Fibroblast of mammary gland (primary cell): ENCODE measurements around the gene ZNF22.

ENCODE experiments used
- DNase-seq: peaks from one replicate; pipeline ENCODE4 v3.0.0-alpha.2; 2010; ENCODE audit warnings: low read depth
- H3K4me3 ChIP-seq: 2 replicates; pipeline ENCODE4 v1.5.1; 2011; ENCODE audit warnings: low read depth, mild to moderate bottlenecking, low read length, moderate library complexity; ENCODE audit not compliant: control insufficient read depth
- TF ChIP-seq, protein P1 (sequence below): conservative IDR thresholded peaks from 2 replicates; pipeline ENCODE4 v1.5.1; 2011; ENCODE audit warnings: low read depth, low read length, inconsistent platforms; ENCODE audit not compliant: control insufficient read depth, insufficient read depth

The ZNF22 gene

DNA sequence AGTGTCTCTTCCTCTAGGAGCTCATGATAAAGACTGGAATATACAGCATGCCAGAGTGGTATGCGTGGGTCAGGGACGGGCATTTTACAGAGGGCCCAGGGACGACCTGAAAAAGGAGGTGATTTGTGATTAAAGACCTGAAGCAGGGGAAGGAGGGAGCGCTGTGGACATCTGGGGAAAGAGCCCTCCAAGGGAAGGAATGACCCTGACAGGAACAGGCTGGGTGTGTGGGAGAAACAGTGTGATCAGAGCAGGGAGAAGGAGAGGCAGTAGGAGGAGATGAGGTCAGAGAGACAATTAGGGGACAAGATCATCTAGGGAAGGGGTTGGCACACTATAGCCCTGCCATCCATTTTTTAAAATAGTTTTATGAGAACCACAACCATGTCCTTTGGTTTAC, 44.5 kb upstream of the ZNF22 start:
- DNase-seq: no peak
- no peak overlapping the region for H3K4me3 ChIP-seq
- TF ChIP-seq, protein P1, sequence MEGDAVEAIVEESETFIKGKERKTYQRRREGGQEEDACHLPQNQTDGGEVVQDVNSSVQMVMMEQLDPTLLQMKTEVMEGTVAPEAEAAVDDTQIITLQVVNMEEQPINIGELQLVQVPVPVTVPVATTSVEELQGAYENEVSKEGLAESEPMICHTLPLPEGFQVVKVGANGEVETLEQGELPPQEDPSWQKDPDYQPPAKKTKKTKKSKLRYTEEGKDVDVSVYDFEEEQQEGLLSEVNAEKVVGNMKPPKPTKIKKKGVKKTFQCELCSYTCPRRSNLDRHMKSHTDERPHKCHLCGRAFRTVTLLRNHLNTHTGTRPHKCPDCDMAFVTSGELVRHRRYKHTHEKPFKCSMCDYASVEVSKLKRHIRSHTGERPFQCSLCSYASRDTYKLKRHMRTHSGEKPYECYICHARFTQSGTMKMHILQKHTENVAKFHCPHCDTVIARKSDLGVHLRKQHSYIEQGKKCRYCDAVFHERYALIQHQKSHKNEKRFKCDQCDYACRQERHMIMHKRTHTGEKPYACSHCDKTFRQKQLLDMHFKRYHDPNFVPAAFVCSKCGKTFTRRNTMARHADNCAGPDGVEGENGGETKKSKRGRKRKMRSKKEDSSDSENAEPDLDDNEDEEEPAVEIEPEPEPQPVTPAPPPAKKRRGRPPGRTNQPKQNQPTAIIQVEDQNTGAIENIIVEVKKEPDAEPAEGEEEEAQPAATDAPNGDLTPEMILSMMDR: no peak

DNA sequence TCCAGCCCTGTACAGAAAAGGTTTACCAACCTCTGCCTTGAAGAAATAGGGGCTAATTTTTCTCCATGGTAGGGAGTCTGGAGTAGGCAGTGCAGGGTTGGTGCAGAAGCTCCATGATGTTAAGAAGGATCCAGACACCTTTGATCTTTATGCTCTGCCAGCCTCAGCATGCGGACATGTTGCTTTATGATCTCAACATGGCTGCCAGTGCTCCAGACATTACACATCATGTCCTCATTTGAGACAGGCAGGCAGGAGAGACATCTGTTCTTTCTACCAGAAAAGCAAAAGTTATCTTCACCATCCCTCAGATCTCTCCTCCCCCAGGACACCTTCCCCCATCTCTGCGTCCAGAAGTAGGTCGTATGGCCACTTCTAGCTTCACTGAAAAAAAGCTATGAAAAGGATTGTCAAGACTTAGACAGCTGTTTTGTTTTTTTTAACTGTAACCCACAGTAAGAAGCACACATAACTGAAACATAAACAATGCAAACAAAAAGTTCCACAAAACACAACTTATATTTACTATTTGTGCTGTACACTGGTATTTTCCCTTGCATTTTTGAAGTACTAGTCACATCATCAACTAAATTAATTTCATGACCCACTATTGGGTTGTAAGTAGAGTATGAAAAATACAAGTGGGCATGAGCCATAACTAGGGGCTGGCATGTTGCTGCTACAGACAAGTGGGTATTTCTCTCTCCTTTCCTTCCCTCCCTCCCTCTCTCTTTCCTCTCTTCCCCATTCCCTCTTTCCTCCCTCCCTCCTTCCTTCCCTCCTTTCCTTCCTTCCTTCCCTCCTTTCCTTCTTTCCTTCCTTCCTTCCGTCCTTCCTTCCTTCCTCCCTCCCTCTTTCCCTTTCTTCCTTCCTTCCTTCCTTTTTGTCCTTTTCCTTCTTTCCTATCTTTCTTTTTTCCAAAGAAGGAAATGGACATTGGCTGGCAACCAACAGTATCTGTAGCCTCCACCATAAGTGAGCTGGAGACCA, 43.7 kb upstream of the ZNF22 start:
- DNase-seq: no peak
- H3K4me3 ChIP-seq: no peak overlapping the region
- TF ChIP-seq, protein P1: no peak

DNA sequence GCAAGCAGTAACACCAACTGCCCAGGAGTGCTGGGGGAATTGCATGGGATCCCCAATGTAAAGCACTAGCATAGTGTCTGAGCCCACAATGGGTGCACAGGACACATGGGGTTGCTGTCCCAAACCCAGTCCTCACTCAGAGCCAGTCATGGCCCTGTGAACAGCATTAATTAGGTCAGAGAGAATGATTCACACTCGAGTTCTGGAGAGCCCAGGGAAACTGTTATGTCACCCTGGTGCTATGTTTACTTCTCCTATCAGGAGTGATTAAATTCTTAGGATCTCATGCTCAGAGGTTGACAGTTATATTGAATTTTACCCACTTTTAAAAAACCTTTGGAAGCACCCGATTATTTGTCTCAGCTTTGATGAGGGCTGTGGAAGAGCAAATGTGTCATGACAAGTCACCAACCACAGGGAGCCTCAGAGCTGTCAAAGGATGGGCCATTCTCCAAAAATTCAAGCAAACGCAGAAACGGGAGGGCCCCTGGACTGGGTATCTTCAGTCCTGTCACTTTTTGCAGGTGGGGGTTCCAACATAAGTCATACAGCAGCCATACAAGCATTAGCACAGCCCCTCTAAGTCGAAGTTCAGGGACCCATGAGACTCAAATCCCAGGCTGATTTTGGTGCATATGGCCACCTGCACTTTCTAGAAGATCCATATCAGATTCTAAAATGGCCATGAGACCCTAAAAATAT, 42.4 kb upstream of the ZNF22 start:
- TF ChIP-seq, protein P1: no peak
- peak overlapping the region; percentile 64 for H3K4me3 ChIP-seq
- DNase-seq: peak; percentile 64

DNA sequence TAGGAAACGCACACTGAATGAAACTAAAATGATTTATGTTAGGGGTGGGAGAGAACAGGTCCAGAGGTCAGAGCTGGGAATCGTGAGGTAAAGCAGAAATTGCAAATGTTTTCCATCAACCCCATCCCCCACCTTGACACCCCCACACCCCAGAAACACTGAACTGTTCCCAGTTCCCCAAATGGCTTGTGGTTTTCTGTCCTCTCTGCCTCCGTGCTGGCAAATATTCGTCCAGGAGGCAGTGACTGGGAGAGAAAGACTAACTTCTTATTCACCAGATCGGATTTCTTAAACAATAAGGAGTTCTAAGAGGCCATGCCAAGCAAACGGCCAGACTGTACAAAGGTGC, 41.9 kb upstream of the ZNF22 start:
- no peak for DNase-seq
- H3K4me3 ChIP-seq: peak overlapping the region; percentile 64
- TF ChIP-seq, protein P1: no peak

DNA sequence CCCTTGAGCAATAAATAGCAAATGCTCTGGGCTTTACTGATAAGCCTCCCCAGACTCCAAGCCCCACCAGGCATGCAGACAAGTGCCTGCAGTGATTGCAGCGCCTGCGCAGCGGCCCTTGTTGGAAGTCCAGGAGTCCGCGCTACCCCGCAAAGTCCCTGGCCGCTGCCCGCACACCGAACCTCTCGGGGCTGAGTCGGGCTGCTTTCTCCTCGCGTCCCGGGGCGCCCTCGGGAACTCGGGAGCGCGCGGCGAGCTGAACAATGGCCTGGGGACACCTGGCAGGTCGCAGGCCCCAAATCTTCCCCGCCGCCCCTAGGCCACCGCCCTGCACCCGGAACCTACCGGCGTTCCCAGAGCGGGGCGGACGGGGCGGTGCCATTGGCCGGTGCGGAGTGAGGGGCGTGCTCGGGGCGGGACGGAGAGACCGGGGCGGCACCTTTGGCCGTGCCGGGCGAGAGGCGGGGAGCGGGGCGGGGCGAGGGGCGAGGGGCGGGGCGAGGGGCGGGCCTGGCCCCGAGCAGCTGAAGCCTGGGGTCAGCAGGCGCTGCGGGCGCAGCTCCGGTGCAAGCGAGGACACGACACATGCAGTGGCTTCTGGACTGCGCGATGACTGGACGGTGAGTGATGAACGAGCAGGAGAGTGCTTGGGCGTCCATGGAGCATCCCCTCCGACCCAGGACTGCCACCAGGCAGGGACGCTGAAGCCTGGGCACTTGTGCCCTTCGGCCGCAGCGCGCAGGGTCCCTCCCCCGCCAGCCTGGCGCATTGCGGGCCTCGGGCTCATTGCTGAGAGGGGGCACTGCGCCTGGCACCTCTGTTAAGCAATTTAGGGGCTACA, 41.3 kb upstream of the ZNF22 start, which contains the start of gene RASSF4:
RASSF4 (plus strand) TSS at position 556 of the 841 bp plus-strand sequence. CDS start 10,401 bp downstream, outside the sequence.
- DNase-seq: peak; percentile 61
- TF ChIP-seq, protein P1: no peak
- peak within 1 kb of the TSS; percentile 64 for H3K4me3 ChIP-seq

DNA sequence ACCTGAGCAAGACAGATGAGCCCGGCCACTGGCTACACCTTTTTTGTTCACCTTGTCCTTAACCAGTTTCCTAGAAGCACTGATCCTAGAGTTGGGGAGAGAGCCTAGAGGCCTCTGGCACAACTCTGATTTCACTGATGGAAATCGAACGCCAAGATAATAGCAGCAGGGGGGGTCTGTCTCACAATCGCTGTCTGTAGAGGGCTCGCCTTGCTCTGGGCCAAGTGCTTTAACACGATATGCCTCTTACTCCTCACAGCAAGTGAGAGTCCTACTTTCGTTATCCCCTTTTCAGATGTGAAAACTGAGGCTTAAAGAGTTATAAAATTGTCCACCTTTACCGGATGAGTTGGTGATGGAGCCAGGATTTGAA, 40.6 kb upstream of the ZNF22 start:
- TF ChIP-seq, protein P1: no peak
- DNase-seq: no peak
- H3K4me3 ChIP-seq: peak overlapping the region; percentile 37
